GM12878 (cell line): ENCODE measurements around the gene VCAN. TPM values are rescaled to one million over a fixed set of nuclear protein-coding genes. Genes with fewer than 3 reads are reported as not detected.

ENCODE experiments used
- ATAC-seq: fragments of 200-7000 bp; cut with Tn5 transposase; 3 replicates; pipeline ENCODE4 v1.9.1; 2020; ENCODE audit warnings: mild to moderate bottlenecking, moderate library complexity
- BruUV-seq: library from RNA; stranded (reverse); fragments of 400-500 nt; replicated peaks from 2 replicates; lab custom pipeline; 2021; lab: Mats Ljungman, UMichigan
- CTCF ChIA-PET: fragments of 300-600 bp; sonication (Branson Sonifier 250); formaldehyde crosslinking; extraction: SDS; loops from one replicate; lab custom pipeline; 2021; ENCODE audit warnings: inconsistent platforms; lab: Yijun Ruan, JAX
- POLR2A ChIA-PET: fragments of 350-600 bp; formaldehyde crosslinking; extraction: SDS; loops from one replicate; lab custom pipeline; 2021; ENCODE audit warnings: inconsistent platforms; lab: Charles Lee
- RAD21 ChIA-PET: fragments of 300-600 bp; sonication (Branson Sonifier 250); formaldehyde crosslinking; loops from one replicate; lab custom pipeline; 2023; ENCODE audit warnings: antibody characterized with exemption; ENCODE audit not compliant: unreplicated experiment; lab: Charles Lee
- SMC1A ChIA-PET: fragments of 300-600 bp; sonication (Branson Sonifier 250); formaldehyde crosslinking; loops from one replicate; lab custom pipeline; 2023; ENCODE audit not compliant: unreplicated experiment, uncharacterized antibody; lab: Charles Lee
- DNase-seq: peaks from one replicate; pipeline ENCODE4 v3.0.0-alpha.2; 2011; ENCODE audit warnings: low read depth, low spot score
- FAIRE-seq: peaks from 3 replicates; lab custom pipeline; 2011; peaks lifted over from hg19 to GRCh38; lab: Jason Lieb, UNC
- H2AFZ ChIP-seq: 2 replicates; pipeline ENCODE4 v1.6.0; 2011; ENCODE audit warnings: low read depth, low read length, control low read depth; ENCODE audit not compliant: control insufficient read depth
- H3K27ac ChIP-seq: 2 replicates; pipeline ENCODE4 v1.5.1; 2011; ENCODE audit warnings: control low read depth; ENCODE audit not compliant: control insufficient read depth, insufficient read depth
- H3K27me3 ChIP-seq, 2 experiments: replicated peaks in 1 of 2; 2 replicates each; pipeline versions ENCODE4 v1.6.0 to v1.6.1; 2011; ENCODE audit warnings: low read length in 1 of 2; ENCODE audit not compliant: control insufficient read depth in 2 of 2, insufficient read depth in 2 of 2
- H3K36me3 ChIP-seq, 2 experiments: 2 replicates each; pipeline ENCODE4 v1.5.1; 2011; ENCODE audit warnings: low read length in 1 of 2; ENCODE audit not compliant: control insufficient read depth in 2 of 2, insufficient read depth in 2 of 2
- H3K4me1 ChIP-seq: 2 replicates; pipeline ENCODE4 v1.6.1; 2011; ENCODE audit warnings: mild to moderate bottlenecking, low read length, moderate library complexity, mixed read lengths; ENCODE audit not compliant: control insufficient read depth, insufficient read depth
- H3K4me2 ChIP-seq: 2 replicates; pipeline ENCODE4 v1.6.0; 2011; ENCODE audit warnings: control low read depth; ENCODE audit not compliant: control insufficient read depth, insufficient read depth
- H3K4me3 ChIP-seq: fragments of 200-600 bp; sonication (generic); 2 replicates; pipeline ENCODE4 v1.5.1; 2016
- H3K79me2 ChIP-seq: 2 replicates; pipeline ENCODE4 v1.6.0; 2011; ENCODE audit warnings: low read length; ENCODE audit not compliant: control insufficient read depth, insufficient read depth
- H3K9ac ChIP-seq: 2 replicates; pipeline ENCODE4 v1.8.0; 2011; ENCODE audit warnings: low read length, control low read depth, mixed read lengths; ENCODE audit not compliant: control insufficient read depth, insufficient read depth
- H3K9me3 ChIP-seq: replicated peaks from 3 replicates; pipeline ENCODE4 v1.5.1; 2011; ENCODE audit warnings: mild to moderate bottlenecking, low read length; ENCODE audit not compliant: control insufficient read depth, insufficient read depth
- H4K20me1 ChIP-seq: 2 replicates; pipeline ENCODE4 v1.6.0; 2011; ENCODE audit not compliant: control insufficient read depth, insufficient read depth
- BCL11A ChIP-seq: IDR thresholded peaks from 2 replicates; pipeline ENCODE4 v1.6.1; 2011; ENCODE audit warnings: low read depth, low read length
- BMI1 ChIP-seq: fragments of 450-650 bp; IDR thresholded peaks from 2 replicates; pipeline ENCODE4 v1.6.1; 2016; ENCODE audit warnings: mild to moderate bottlenecking, moderate library complexity, borderline replicate concordance
- CHD1 ChIP-seq: IDR thresholded peaks from 2 replicates; pipeline ENCODE4 v1.6.1; 2012; ENCODE audit warnings: low read depth, low read length, improper control_type of control experiment
- EED ChIP-seq: sonication (generic); IDR thresholded peaks from 2 replicates; pipeline ENCODE4 v1.6.1; 2016; ENCODE audit warnings: antibody characterized with exemption, low read depth
- EZH2 ChIP-seq: IDR thresholded peaks from 2 replicates; pipeline ENCODE4 v1.6.1; 2012; ENCODE audit warnings: low read depth, mild to moderate bottlenecking, control low read depth, inconsistent platforms, low read length, borderline replicate concordance; ENCODE audit not compliant: control insufficient read depth
- KAT2A ChIP-seq: conservative IDR thresholded peaks from 2 replicates; pipeline ENCODE4 v1.6.1; 2011; ENCODE audit warnings: low read depth, low read length; ENCODE audit not compliant: control insufficient read depth
- NR2C2 ChIP-seq: IDR thresholded peaks from 2 replicates; pipeline ENCODE4 v1.6.1; 2011; ENCODE audit warnings: borderline replicate concordance, low read depth; ENCODE audit not compliant: control insufficient read depth, insufficient read length
- TCF7 ChIP-seq: IDR thresholded peaks from 2 replicates; pipeline ENCODE4 v1.6.1; 2014; ENCODE audit warnings: antibody characterized with exemption, borderline replicate concordance
- WGBS: methylation state at CpG from one replicate; pipeline ENCODE4 v1.1.6; 2016; ENCODE audit warnings: low lambda C conversion rate; ENCODE audit not compliant: insufficient replicate concordance, insufficient coverage; ENCODE audit errors: missing lambda C conversion rate; 5-methylcytosine and 5-hydroxymethylcytosine counted together
- in situ Hi-C: fragments of 300-500 bp; cut with MboI; formaldehyde crosslinking; loops from 9 replicates; pipeline ENCODE4 v1.14.3; 2018; ENCODE audit warnings: mixed read lengths
- intact Hi-C: fragments of 100-400 bp; cut with micrococcal nuclease; formaldehyde crosslinking; loops from one replicate; pipeline ENCODE4 v1.14.2; 2022; ENCODE audit not compliant: unreplicated experiment
- polyA plus RNA-seq, 11 experiments: library from polyadenylated mRNA; depleted of rRNA in 4 of 11; unstranded in 6 of 11; stranded (reverse) in 5 of 11; fragments of >200 nt; fragmentation: Nextera tagmentation in 4 of 11; fragmentation: Illumina TruSeq in 1 of 11; extraction: Ambion mirVana in 4 of 11; extraction: Trizol in 1 of 11; gene quantifications; 1 replicate in 1 of 11; 2 replicates in 10 of 11; pipeline versions ENCODE4 v1.2.1 to v1.2.3, GENCODE V29; 2011 to 2016; ENCODE audit warnings: inconsistent platforms in 2 of 11, missing spikeins in 2 of 11, low read depth in 1 of 11
- total RNA-seq, 4 experiments: library from RNA; depleted of rRNA in 3 of 4; stranded (reverse); fragments of >200 nt in 3 of 4; fragmentation: Illumina TruSeq in 1 of 4; extraction: Trizol in 1 of 4; gene quantifications; 2 replicates each; pipeline versions ENCODE4 v1.2.1 to v1.2.3, GENCODE V29; 2013 to 2021
- TF ChIP-seq, protein P1 (sequence below): IDR thresholded peaks from 2 replicates; pipeline ENCODE4 v1.6.1; 2011; ENCODE audit warnings: borderline replicate concordance, low read depth, mild to moderate bottlenecking, moderate library complexity, low read length; ENCODE audit not compliant: insufficient read depth, poor library complexity, severe bottlenecking
- TF ChIP-seq, protein P2 (sequence below): fragments of 450-650 bp; IDR thresholded peaks from 2 replicates; pipeline ENCODE4 v1.6.1; 2018; ENCODE audit warnings: mild to moderate bottlenecking, low read depth, moderate library complexity; ENCODE audit not compliant: partially characterized antibody
- TF ChIP-seq, protein P3 (sequence below): IDR thresholded peaks from 2 replicates; pipeline ENCODE4 v1.6.1; 2012; ENCODE audit warnings: mild to moderate bottlenecking, low read depth, low read length
- TF ChIP-seq, protein P4 (sequence below): IDR thresholded peaks from 2 replicates; pipeline ENCODE4 v1.6.1; 2011; ENCODE audit warnings: low read depth, low read length, improper control_type of control experiment, borderline replicate concordance

VCAN gene
- total and polyA plus RNA-seq, 10 of the 15 experiments (the other 5 are each of a cell fraction or from before 2014, with no cell fraction given) = 1.2 to 15.2 (median 4.5) TPM

DNA sequence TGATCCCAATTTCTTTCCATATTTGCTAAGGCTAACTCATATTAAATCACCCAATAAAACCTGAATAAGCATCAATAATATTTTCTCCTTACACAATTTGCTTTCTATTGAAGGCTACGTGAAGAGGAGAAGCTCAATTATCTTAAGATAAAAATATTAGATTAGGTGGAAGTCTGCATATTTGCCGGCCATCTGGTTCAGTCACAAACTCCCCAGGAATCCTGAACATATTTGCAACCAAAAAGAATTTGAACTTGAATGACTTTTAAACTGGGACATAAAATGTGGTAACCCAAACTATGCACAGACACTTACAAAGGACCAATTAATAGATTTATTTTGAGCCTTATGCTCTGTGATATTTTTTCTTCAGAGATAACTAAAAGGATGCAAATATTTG lies 156.8 kb downstream of the VCAN start:
- Histone ChIP-seq H3K4me2 (no peak overlapping the region), H4K20me1 (no peaks in the 10 kb centered on the region), H3K9me3 (no peaks in the 10 kb centered on the region), H3K27ac (no peak overlapping the region), H3K4me1 (no peaks in the 10 kb centered on the region), H3K9ac (no peak overlapping the region), H3K36me3 (no peaks in the 10 kb centered on the region), H3K27me3 (no peaks in the 10 kb centered on the region; a peak in 1 of 4 replicates), H3K79me2 (no peaks in the 10 kb centered on the region), H3K4me3 (no peak overlapping the region), H2AFZ (no peak overlapping the region)
- intact Hi-C loops (no loop called here), in situ Hi-C loops (no loop called here)
- FAIRE-seq = no peak
- ATAC-seq = no peak
- RAD21 ChIA-PET = no interaction called here
- no peak for DNase-seq
- CTCF ChIA-PET = no interaction called here
- TF ChIP-seq, protein P1, sequence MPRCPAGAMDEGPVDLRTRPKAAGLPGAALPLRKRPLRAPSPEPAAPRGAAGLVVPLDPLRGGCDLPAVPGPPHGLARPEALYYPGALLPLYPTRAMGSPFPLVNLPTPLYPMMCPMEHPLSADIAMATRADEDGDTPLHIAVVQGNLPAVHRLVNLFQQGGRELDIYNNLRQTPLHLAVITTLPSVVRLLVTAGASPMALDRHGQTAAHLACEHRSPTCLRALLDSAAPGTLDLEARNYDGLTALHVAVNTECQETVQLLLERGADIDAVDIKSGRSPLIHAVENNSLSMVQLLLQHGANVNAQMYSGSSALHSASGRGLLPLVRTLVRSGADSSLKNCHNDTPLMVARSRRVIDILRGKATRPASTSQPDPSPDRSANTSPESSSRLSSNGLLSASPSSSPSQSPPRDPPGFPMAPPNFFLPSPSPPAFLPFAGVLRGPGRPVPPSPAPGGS = no peak
- no peak for TF ChIP-seq EZH2
- TF ChIP-seq BMI1 = no peak
- no peak for TF ChIP-seq KAT2A
- TF ChIP-seq, protein P2, sequence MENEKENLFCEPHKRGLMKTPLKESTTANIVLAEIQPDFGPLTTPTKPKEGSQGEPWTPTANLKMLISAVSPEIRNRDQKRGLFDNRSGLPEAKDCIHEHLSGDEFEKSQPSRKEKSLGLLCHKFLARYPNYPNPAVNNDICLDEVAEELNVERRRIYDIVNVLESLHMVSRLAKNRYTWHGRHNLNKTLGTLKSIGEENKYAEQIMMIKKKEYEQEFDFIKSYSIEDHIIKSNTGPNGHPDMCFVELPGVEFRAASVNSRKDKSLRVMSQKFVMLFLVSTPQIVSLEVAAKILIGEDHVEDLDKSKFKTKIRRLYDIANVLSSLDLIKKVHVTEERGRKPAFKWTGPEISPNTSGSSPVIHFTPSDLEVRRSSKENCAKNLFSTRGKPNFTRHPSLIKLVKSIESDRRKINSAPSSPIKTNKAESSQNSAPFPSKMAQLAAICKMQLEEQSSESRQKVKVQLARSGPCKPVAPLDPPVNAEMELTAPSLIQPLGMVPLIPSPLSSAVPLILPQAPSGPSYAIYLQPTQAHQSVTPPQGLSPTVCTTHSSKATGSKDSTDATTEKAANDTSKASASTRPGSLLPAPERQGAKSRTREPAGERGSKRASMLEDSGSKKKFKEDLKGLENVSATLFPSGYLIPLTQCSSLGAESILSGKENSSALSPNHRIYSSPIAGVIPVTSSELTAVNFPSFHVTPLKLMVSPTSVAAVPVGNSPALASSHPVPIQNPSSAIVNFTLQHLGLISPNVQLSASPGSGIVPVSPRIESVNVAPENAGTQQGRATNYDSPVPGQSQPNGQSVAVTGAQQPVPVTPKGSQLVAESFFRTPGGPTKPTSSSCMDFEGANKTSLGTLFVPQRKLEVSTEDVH = no peak
- TF ChIP-seq CHD1 = no peak
- TF ChIP-seq, protein P3, sequence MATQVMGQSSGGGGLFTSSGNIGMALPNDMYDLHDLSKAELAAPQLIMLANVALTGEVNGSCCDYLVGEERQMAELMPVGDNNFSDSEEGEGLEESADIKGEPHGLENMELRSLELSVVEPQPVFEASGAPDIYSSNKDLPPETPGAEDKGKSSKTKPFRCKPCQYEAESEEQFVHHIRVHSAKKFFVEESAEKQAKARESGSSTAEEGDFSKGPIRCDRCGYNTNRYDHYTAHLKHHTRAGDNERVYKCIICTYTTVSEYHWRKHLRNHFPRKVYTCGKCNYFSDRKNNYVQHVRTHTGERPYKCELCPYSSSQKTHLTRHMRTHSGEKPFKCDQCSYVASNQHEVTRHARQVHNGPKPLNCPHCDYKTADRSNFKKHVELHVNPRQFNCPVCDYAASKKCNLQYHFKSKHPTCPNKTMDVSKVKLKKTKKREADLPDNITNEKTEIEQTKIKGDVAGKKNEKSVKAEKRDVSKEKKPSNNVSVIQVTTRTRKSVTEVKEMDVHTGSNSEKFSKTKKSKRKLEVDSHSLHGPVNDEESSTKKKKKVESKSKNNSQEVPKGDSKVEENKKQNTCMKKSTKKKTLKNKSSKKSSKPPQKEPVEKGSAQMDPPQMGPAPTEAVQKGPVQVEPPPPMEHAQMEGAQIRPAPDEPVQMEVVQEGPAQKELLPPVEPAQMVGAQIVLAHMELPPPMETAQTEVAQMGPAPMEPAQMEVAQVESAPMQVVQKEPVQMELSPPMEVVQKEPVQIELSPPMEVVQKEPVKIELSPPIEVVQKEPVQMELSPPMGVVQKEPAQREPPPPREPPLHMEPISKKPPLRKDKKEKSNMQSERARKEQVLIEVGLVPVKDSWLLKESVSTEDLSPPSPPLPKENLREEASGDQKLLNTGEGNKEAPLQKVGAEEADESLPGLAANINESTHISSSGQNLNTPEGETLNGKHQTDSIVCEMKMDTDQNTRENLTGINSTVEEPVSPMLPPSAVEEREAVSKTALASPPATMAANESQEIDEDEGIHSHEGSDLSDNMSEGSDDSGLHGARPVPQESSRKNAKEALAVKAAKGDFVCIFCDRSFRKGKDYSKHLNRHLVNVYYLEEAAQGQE = no peak
- no peak for TF ChIP-seq EED
- TF ChIP-seq, protein P4, sequence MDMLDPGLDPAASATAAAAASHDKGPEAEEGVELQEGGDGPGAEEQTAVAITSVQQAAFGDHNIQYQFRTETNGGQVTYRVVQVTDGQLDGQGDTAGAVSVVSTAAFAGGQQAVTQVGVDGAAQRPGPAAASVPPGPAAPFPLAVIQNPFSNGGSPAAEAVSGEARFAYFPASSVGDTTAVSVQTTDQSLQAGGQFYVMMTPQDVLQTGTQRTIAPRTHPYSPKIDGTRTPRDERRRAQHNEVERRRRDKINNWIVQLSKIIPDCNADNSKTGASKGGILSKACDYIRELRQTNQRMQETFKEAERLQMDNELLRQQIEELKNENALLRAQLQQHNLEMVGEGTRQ = no peak
- TF ChIP-seq BCL11A = no peak
- TF ChIP-seq NR2C2 = no peak
- no peak for TF ChIP-seq TCF7
- SMC1A ChIA-PET = no interaction called here
- 29% methylated on average over 2 of the region's 2 CpGs for WGBS
- BruUV-seq = no TSS peak
- POLR2A ChIA-PET = no interaction called here
